ENCODE results near the gene ST6GALNAC6. TPM values are rescaled to one million over a fixed set of nuclear protein-coding genes. Genes with fewer than 3 reads are reported as not detected.

The ST6GALNAC6 gene
- polyA plus RNA-seq, 2 of the 4 experiments (the other 2 are of a cell fraction) = 8.2 to 25.2 TPM

DNA sequence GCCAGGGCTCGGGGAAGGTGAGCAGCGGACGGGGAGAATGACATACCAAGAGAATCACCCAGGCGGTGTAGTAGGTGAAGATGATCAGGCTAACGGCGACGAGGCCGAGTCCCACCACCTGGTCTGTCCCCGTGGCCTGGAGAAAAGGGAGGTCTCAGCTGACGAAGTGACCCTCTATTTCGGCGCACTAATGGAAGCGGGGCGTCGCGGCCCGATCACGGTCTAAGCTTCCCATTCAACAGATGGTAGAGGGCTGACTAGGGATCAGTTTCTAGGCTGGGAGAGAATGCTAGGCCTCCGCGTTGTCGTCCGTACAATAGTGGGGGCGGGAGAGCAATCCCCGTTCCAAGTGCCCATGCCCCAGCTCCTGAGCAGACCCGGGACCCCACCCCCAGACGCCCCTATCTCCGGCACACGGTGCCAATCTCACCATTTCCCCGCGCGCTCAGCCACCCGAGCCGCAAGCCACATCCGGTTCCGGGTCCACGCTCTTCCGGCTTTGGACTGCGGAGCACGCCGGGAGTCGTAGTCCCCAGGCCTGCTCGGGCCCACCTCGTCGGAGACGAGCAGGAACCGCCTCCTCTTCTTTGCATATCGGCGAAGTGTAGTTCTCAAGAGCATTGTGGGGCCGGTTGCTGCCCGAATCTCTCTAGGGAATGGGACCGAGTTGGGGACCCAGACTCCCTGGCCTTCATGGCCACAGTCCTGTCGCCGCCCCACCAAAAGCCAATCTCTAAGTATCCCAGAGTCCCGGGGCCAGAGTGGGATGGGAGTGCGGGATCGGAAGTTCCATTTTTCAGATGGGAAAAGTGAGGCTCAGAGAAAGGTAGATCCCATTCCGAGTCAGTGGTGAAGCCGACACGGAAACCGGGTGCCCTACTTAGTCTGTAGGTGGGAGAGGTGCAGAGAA is 38.2 kb upstream of the ST6GALNAC6 start, which contains the start of gene DPM2 (continued):
- TF ChIP-seq, protein P1, sequence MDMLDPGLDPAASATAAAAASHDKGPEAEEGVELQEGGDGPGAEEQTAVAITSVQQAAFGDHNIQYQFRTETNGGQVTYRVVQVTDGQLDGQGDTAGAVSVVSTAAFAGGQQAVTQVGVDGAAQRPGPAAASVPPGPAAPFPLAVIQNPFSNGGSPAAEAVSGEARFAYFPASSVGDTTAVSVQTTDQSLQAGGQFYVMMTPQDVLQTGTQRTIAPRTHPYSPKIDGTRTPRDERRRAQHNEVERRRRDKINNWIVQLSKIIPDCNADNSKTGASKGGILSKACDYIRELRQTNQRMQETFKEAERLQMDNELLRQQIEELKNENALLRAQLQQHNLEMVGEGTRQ (IDR thresholded peaks at IDR 0.05) = no peak
- no peak for TF ChIP-seq HEYL (CRISPR knock-in tag; IDR thresholded peaks at IDR 0.05)
- peak; percentile 87; the same call in 1 of the 2 replicates for TF ChIP-seq POLR2AphosphoS2 (conservative IDR thresholded peaks at IDR 0.05; ENCODE audit: low read length)
- TF ChIP-seq, protein P2, sequence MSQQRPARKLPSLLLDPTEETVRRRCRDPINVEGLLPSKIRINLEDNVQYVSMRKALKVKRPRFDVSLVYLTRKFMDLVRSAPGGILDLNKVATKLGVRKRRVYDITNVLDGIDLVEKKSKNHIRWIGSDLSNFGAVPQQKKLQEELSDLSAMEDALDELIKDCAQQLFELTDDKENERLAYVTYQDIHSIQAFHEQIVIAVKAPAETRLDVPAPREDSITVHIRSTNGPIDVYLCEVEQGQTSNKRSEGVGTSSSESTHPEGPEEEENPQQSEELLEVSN (IDR thresholded peaks at IDR 0.05; ENCODE audit: borderline replicate concordance, low read depth) = peak; percentile 79; the same call in 1 of the 2 replicates
- no peak for TF ChIP-seq RFX5 (IDR thresholded peaks at IDR 0.05)
- peak; percentile 46; the same call in 1 of the 2 replicates for TF ChIP-seq FOSB (CRISPR knock-in tag; IDR thresholded peaks at IDR 0.05)
- TF ChIP-seq BCL3 (IDR thresholded peaks at IDR 0.05) = peak; percentile 50; the same call in 1 of the 3 replicates
- peak; percentile 69 to 87 for TF ChIP-seq JUN (IDR thresholded peaks at IDR 0.05)
- TF ChIP-seq FOSL2 (IDR thresholded peaks at IDR 0.05) = no peak
- no peak; the same call in 1 of the 2 replicates for TF ChIP-seq FOSL2 (CRISPR knock-in tag; IDR thresholded peaks at IDR 0.05)
- no peak for TF ChIP-seq MAZ (IDR thresholded peaks at IDR 0.05; ENCODE audit: borderline replicate concordance, low read depth, low read length)
- TF ChIP-seq NR3C1 (IDR thresholded peaks at IDR 0.05) = no peak

- CTCF ChIA-PET = interaction anchor here (0.5 to 35.7 kb wide), 4 partner anchors 16 to 133 kb away, joined by 3 to 827 read pairs (median 184); no protein-coding TSS in a partner anchor
- DNase-seq (ENCODE audit: low read depth in 1 of 2, low spot score in 1 of 2) (no peak), ATAC-seq (peak in 1 of 2 experiments; percentile 3; a peak in 2 of 6 replicates), FAIRE-seq (no peak)
- peak overlapping the region; percentile 80 to 92 for H3K27ac ChIP-seq
- H3K4me1 ChIP-seq = peaks cover 33% of the 10 kb centered on the region
- 4% methylated on average over 7 of the region's 7 CpGs for WGBS (ENCODE audit: missing lambda C conversion rate)
- peak overlapping the region; percentile 79 for H3K4me2 ChIP-seq
- POLR2A ChIA-PET = no interaction called here
- peak overlapping the region; percentile 61 for H3K4me3 ChIP-seq
- H3K9me3 ChIP-seq = no peaks in the 10 kb centered on the region
- TF ChIP-seq POLR2A (IDR thresholded peaks at IDR 0.05; ENCODE audit: low read length) = no peak
- TF ChIP-seq, protein P3, sequence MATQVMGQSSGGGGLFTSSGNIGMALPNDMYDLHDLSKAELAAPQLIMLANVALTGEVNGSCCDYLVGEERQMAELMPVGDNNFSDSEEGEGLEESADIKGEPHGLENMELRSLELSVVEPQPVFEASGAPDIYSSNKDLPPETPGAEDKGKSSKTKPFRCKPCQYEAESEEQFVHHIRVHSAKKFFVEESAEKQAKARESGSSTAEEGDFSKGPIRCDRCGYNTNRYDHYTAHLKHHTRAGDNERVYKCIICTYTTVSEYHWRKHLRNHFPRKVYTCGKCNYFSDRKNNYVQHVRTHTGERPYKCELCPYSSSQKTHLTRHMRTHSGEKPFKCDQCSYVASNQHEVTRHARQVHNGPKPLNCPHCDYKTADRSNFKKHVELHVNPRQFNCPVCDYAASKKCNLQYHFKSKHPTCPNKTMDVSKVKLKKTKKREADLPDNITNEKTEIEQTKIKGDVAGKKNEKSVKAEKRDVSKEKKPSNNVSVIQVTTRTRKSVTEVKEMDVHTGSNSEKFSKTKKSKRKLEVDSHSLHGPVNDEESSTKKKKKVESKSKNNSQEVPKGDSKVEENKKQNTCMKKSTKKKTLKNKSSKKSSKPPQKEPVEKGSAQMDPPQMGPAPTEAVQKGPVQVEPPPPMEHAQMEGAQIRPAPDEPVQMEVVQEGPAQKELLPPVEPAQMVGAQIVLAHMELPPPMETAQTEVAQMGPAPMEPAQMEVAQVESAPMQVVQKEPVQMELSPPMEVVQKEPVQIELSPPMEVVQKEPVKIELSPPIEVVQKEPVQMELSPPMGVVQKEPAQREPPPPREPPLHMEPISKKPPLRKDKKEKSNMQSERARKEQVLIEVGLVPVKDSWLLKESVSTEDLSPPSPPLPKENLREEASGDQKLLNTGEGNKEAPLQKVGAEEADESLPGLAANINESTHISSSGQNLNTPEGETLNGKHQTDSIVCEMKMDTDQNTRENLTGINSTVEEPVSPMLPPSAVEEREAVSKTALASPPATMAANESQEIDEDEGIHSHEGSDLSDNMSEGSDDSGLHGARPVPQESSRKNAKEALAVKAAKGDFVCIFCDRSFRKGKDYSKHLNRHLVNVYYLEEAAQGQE (IDR thresholded peaks at IDR 0.05) = no peak
- no peak for TF ChIP-seq RFX5 (IDR thresholded peaks at IDR 0.05)
- TF ChIP-seq, protein P2 (IDR thresholded peaks at IDR 0.05; ENCODE audit: borderline replicate concordance, low read depth) = no peak
- no peak for TF ChIP-seq NFE2L2 (conservative IDR thresholded peaks at IDR 0.05; ENCODE audit: low read length)
- no peak for TF ChIP-seq TFCP2L1 (CRISPR knock-in tag; IDR thresholded peaks at IDR 0.05)
- TF ChIP-seq ZFP36 (IDR thresholded peaks at IDR 0.05; ENCODE audit: borderline replicate concordance, partially characterized antibody) = no peak
- TF ChIP-seq JUNB (IDR thresholded peaks at IDR 0.05) = no peak
- no peak for TF ChIP-seq ZNF302 (CRISPR knock-in tag; IDR thresholded peaks at IDR 0.05)
- no peak for TF ChIP-seq SMC3 (IDR thresholded peaks at IDR 0.05)
- TF ChIP-seq FOXS1 (CRISPR knock-in tag; IDR thresholded peaks at IDR 0.05) = no peak
- no peak for TF ChIP-seq EP300 (IDR thresholded peaks at IDR 0.05)
- TF ChIP-seq MAZ (IDR thresholded peaks at IDR 0.05; ENCODE audit: borderline replicate concordance, low read depth, low read length) = no peak
- TF ChIP-seq MYC (IDR thresholded peaks at IDR 0.05; ENCODE audit: borderline replicate concordance, low read length) = no peak
- TF ChIP-seq, protein P1 (IDR thresholded peaks at IDR 0.05) = no peak
These were observed 37.6 kb upstream of the ST6GALNAC6 start for GRCh38 chr9:127937056-127937387.
